ENCODE results near the gene STK33.

The STK33 gene

DNA sequence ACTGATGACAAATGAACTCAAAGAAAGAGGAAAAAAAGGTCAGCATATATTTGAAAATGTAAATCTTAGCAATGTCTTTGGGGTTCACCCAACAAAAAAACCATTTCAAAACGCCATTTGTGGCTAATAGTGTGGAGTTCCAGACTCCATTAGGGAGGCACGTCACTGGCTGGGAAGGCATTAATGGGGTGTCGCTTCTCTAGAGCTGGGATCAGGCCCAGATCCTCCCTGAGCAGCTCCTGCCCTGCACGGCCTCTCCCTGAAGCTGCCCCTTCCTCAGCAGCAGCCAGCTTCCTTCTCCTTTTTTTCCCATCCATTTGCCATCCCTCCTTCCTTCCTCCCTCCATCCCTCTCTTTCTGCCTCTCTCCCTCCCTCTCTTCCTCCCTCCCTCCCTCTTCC lies 231.5 kb downstream of the STK33 start:
- Histone ChIP-seq H4K20me1 (ENCODE audit: insufficient read depth, low read length) (no peaks in the 10 kb centered on the region), H3K36me3 (ENCODE audit: insufficient read depth, low read length) (no peaks in the 10 kb centered on the region), H2AFZ (ENCODE audit: low read depth, low read length) (no peak overlapping the region), H3K9ac (ENCODE audit: low read depth, low read length) (no peak overlapping the region), H3K27ac (ENCODE audit: low read length) (no peak overlapping the region), H3K27me3 (ENCODE audit: insufficient read depth, low read length, poor library complexity) (peaks cover 11% of the 10 kb centered on the region), H3K4me1 (ENCODE audit: insufficient read depth, low read length) (no peaks in the 10 kb centered on the region), H3K79me2 (ENCODE audit: insufficient read depth, low read length) (no peaks in the 10 kb centered on the region), H3K4me3 (ENCODE audit: low read depth in 1 of 2, low read length in 2 of 2) (no peak overlapping the region), H3K4me2 (ENCODE audit: insufficient read depth, low read length) (no peak overlapping the region), H3K9me3 (ENCODE audit: insufficient read depth, low read length, severe bottlenecking) (no peaks in the 10 kb centered on the region)
- ATAC-seq (ENCODE audit: insufficient read depth, low read depth) (no peak), DNase-seq (no peak)
- TF ChIP-seq, protein P1, sequence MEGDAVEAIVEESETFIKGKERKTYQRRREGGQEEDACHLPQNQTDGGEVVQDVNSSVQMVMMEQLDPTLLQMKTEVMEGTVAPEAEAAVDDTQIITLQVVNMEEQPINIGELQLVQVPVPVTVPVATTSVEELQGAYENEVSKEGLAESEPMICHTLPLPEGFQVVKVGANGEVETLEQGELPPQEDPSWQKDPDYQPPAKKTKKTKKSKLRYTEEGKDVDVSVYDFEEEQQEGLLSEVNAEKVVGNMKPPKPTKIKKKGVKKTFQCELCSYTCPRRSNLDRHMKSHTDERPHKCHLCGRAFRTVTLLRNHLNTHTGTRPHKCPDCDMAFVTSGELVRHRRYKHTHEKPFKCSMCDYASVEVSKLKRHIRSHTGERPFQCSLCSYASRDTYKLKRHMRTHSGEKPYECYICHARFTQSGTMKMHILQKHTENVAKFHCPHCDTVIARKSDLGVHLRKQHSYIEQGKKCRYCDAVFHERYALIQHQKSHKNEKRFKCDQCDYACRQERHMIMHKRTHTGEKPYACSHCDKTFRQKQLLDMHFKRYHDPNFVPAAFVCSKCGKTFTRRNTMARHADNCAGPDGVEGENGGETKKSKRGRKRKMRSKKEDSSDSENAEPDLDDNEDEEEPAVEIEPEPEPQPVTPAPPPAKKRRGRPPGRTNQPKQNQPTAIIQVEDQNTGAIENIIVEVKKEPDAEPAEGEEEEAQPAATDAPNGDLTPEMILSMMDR (IDR thresholded peaks at IDR 0.05; ENCODE audit: borderline replicate concordance, extremely low read depth, low read length, poor library complexity, severe bottlenecking) = no peak
- TF ChIP-seq EZH2 (IDR thresholded peaks at IDR 0.05; ENCODE audit: borderline replicate concordance, low read depth, low read length, severe bottlenecking) = no peak

GRCh38 chr11:8361664-8362210 lies 232.3 kb downstream of the STK33 start:
- H3K9me3 ChIP-seq (ENCODE audit: insufficient read depth, low read length, severe bottlenecking) = no peaks in the 10 kb centered on the region
- no peaks in the 10 kb centered on the region for H3K79me2 ChIP-seq (ENCODE audit: insufficient read depth, low read length)
- H3K4me3 ChIP-seq (ENCODE audit: low read depth in 1 of 2, low read length in 2 of 2) = no peak overlapping the region
- H3K9ac ChIP-seq (ENCODE audit: low read depth, low read length) = no peak overlapping the region
- no peaks in the 10 kb centered on the region for H3K4me1 ChIP-seq (ENCODE audit: insufficient read depth, low read length)
- no peak overlapping the region for H3K27ac ChIP-seq (ENCODE audit: low read length)
- peaks cover 11% of the 10 kb centered on the region for H3K27me3 ChIP-seq (ENCODE audit: insufficient read depth, low read length, poor library complexity)
- H3K4me2 ChIP-seq (ENCODE audit: insufficient read depth, low read length) = no peak overlapping the region
- H4K20me1 ChIP-seq (ENCODE audit: insufficient read depth, low read length) = no peaks in the 10 kb centered on the region
- no peak overlapping the region for H2AFZ ChIP-seq (ENCODE audit: low read depth, low read length)
- DNase-seq = no peak
- TF ChIP-seq, protein P1 (IDR thresholded peaks at IDR 0.05; ENCODE audit: borderline replicate concordance, extremely low read depth, low read length, poor library complexity, severe bottlenecking) = no peak
- no peak for TF ChIP-seq EZH2 (IDR thresholded peaks at IDR 0.05; ENCODE audit: borderline replicate concordance, low read depth, low read length, severe bottlenecking)
- H3K36me3 ChIP-seq (ENCODE audit: insufficient read depth, low read length) = no peaks in the 10 kb centered on the region
- ATAC-seq (ENCODE audit: insufficient read depth, low read depth) = no peak

GRCh38 chr11:8361206-8361605 lies 232.8 kb downstream of the STK33 start:
- TF ChIP-seq EZH2 (IDR thresholded peaks at IDR 0.05; ENCODE audit: borderline replicate concordance, low read depth, low read length, severe bottlenecking) = no peak
- TF ChIP-seq, protein P1 (IDR thresholded peaks at IDR 0.05; ENCODE audit: borderline replicate concordance, extremely low read depth, low read length, poor library complexity, severe bottlenecking) = no peak
- no peaks in the 10 kb centered on the region for H3K79me2 ChIP-seq (ENCODE audit: insufficient read depth, low read length)
- ATAC-seq (ENCODE audit: insufficient read depth, low read depth) = no peak
- no peak overlapping the region for H2AFZ ChIP-seq (ENCODE audit: low read depth, low read length)
- H3K4me2 ChIP-seq (ENCODE audit: insufficient read depth, low read length) = no peak overlapping the region
- H4K20me1 ChIP-seq (ENCODE audit: insufficient read depth, low read length) = no peaks in the 10 kb centered on the region
- no peak overlapping the region for H3K27ac ChIP-seq (ENCODE audit: low read length)
- no peaks in the 10 kb centered on the region for H3K36me3 ChIP-seq (ENCODE audit: insufficient read depth, low read length)
- no peak overlapping the region for H3K9ac ChIP-seq (ENCODE audit: low read depth, low read length)
- H3K4me1 ChIP-seq (ENCODE audit: insufficient read depth, low read length) = no peaks in the 10 kb centered on the region
- no peaks in the 10 kb centered on the region for H3K9me3 ChIP-seq (ENCODE audit: insufficient read depth, low read length, severe bottlenecking)
- H3K27me3 ChIP-seq (ENCODE audit: insufficient read depth, low read length, poor library complexity) = peaks cover 11% of the 10 kb centered on the region
- DNase-seq = no peak
- no peak overlapping the region for H3K4me3 ChIP-seq (ENCODE audit: low read depth in 1 of 2, low read length in 2 of 2)
